Activated naive CD8-positive, alpha-beta T cell treated with anti-CD3 and anti-CD28 coated beads, Interleukin-2, amount 50 U/mL, for 16 hours (primary cell): ENCODE data around the gene ZFPL1.

Source experiments
- DNase-seq: peaks from one replicate; pipeline ENCODE4 v3.0.0-alpha.2; 2020; ENCODE audit warnings: low read depth, low spot score

Gene ZFPL1

DNA sequence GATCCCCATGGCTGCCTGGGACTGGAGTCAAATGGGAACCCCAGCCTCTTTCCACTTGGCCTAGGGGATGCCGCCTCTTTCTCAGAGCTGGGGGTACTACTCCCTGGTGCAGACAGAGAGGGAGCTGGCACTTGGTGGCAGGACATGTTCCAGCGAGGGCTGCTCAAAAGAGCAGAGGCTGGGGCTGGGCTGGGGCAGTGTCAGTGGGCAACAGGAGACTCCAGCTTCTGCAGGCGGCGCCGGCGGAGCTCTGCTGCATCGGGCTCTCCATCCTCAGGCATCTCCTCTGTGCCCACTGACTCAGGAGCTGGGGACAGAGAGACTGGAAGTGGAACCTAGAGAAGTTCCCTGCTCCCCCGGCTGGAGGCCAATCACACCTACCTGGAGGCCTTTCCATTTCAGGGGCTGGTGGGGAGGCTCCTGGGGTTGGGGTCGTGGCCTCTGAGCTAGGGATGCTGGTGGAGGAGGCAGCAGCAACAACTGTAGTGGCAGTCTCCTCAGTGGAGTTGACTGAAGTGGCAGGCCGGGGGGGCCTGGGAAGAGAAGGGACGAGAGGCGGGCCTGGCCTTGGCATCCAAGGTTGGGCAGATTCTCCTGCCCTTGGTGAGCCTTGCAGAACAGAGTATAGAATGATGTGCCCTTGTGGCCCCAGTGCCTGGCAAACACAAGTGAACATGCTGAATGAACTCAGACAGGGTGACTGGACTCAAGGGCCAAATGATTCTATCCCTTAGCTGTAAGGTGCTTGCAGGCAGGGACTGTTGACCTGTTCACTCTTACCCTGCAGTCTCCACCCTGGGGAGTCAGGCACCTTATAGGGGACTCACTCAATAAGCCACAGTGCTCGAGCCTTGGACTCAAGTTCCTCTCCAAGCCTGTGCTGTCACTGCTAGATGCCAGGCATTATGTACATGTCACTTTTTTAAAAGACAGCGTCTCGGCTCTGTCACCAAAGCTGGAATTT lies 44.4 kb downstream of the ZFPL1 start:
- no peak for DNase-seq

DNA sequence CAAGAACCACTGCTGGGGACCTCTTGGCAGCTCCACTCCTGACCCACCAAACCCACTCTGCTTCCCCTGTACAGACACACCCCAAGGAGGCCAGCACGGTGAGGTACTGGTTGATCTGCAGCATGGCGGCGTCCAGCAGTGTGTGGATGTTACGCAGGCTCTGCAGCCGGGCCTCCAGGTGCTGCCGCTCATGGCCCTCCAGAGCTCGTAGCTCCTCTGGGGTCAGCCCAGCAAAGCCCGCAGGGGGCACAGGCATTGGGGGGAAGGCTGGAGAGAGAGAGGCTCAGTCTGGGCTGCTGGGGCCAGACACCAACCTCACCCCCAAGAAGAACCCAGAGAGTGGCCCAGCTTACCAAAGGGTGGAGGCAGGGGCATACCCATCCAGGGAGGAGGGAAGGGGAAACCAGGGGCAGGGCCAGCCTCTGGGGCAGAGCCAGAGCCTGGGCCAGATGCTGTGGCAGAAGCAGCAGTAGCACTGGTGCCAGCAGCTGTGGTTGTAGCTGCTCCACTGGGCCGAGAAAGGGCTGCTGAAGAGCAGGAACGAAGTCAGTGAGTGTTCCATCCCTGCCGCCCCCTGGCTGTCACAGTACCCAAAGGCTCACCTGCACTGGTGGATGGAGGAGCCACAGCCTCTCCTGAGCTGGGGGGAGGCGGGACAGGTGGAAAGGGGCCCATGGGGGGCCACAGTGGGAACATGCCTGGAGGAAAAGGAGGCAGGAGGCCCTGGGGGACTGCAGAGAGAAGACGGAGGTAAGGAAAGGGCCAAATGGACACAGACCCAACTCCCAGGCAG lies 45.8 kb downstream of the ZFPL1 start:
- DNase-seq = no peak

DNA sequence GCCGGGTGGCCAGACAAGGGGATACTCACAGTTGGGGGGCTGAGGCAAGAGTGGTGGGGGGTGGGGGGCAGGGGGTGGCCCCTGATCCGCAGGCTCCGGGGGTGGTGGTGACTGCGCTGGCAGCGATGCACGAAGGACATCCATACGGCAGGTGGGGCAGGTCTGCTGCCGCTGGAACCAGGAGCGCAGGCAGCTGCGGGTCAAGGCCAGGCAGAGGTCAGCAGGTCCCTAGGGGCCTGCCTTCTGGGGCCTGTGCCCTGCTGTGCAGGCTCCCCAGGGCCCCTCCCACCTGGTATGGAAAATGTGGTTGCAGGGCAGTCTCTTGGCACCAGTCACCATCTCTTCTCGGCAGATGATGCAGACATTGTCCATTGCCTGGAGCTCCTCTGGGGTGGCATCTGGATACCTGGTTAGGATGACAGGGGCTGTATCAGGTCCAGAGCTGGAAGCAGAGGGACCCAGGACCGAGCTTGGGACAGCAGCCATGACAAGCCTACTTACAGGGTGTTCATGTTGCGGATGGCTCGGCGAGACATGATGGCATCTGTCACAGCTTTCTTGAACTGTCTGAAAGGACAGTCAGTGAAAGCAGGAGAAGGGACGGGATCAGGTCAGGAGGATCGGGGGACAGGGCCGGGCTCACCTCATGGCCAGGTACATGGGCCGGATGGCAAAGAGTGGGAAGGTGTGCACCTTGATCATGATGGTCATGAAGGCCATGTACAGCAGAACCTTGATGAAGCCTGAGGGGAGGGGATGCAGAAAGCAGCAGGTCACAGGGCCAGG lies 46.8 kb downstream of the ZFPL1 start:
- no peak for DNase-seq

DNA sequence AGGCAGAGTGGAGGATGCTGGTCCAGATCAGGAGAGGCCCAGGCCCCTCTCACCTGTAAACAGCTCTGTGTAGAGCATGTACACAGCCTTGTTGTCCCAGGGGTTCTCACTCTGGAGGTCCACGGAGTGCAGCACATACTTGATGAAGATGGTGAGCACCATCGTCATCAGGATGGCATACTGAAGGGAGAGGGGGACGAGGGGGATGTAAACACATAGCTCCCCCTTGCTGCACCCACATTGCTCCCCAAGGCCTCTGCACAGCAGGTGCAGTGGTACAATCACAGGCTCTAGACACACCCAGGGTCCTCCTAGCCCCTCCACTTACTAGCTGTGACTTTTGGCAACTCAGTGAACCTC lies 47.4 kb downstream of the ZFPL1 start:
- no peak for DNase-seq

DNA sequence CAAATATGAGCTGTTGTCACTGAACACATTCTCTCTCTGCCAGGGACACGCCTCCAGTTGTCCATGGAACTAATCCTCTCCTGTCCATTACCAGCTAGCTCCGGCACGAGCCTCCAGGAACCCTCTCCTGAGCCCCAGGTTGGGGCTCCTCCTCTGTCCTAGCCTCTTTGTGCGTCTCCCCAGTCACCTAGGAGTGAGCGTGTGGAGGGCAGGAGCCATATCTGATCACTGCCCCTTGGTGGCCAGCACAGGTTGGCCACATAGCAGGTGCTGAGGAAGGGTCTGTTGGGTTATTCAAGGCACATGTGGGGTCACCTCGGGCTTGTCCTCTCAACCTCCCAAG lies 47.8 kb downstream of the ZFPL1 start:
- no peak for DNase-seq

DNA sequence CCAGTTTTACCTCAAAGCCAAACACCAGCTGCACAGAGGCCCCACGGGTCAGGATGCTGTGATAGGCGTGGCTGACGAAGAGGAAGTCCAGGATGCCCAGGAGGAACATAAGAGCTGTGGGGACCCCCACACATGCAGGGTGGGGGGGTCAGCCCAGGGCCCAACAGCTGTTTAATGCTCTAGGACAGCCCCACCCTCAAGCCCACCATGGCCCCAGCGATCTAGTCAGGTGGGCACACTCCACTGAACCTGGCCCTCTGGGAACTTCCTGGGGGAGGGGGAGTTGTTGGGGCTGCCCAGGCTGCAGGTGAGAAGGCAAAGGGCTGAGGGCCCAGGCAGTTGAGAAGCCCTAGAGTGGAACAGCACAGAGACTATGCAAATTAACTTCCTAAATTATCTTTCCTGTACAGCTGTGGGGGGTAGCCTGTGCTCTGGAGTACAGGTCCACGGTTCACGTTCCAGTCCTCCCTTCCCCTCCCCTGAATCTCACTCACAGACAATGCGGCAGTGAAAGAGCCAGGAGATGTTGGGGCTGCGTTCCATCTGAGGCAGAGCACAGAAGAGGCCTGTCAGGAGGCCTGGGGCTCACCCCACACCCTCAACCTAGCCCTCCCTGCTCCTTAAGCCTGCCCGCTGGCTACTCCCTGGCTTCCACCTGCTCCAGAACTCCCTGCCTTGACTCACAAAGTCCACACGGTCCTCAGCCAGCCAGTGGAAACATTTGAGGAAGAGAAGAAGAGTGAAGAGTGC lies 48.4 kb downstream of the ZFPL1 start:
- DNase-seq = no peak

DNA sequence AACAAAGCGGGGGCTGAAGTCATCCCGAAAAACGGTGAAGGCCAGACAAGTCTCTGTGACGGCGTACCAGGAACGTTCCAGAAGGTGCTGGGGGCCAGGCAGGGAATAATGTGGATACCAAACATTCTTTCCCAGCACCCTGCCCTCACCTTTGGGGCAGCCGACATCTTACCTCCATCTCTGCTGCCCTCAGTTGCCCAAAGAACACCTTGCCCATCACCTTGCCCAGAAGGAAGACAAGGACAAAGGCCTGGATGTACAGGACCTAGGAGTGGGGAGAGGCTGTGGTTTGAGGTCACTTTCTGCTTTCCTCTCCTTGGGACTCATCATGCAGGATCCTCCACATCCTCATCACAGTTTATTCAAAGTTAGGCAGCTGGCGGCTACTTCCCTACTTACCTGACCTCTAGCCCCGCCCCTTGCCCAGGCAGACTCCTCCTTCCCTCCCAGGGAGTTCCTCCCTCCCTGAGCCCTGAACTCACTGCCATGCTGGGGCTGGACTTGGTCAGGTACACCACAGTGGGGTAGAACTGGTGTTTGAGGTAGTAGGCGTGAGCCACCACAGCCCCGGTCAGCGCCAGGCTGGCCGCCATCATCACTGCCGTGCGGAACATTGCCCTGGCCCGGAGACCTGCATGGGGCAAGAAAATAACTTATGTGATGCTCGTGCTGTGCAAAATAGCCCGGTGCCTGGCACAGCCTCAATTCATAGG lies 49.1 kb downstream of the ZFPL1 start:
- no peak for DNase-seq

DNA sequence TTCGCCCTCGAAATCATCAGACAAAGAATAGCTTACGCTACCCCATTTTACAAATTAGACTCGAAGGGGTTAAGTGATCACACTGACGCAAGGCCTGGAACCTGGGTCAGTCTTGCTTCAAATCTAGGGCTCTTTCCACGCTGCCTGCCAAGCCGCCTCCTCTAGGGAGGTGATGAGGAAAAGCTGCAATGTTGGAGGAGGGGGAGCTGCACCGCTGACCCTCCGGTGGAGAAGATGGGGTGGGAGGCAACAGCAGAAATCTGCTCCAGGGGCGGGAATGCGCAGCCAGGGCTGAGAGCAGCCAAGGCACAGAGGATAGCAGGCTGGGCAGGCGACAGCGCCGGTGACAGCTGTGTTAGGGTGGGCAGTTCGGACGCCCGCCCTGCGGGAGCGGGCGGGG lies 49.7 kb downstream of the ZFPL1 start:
- no peak for DNase-seq

DNA sequence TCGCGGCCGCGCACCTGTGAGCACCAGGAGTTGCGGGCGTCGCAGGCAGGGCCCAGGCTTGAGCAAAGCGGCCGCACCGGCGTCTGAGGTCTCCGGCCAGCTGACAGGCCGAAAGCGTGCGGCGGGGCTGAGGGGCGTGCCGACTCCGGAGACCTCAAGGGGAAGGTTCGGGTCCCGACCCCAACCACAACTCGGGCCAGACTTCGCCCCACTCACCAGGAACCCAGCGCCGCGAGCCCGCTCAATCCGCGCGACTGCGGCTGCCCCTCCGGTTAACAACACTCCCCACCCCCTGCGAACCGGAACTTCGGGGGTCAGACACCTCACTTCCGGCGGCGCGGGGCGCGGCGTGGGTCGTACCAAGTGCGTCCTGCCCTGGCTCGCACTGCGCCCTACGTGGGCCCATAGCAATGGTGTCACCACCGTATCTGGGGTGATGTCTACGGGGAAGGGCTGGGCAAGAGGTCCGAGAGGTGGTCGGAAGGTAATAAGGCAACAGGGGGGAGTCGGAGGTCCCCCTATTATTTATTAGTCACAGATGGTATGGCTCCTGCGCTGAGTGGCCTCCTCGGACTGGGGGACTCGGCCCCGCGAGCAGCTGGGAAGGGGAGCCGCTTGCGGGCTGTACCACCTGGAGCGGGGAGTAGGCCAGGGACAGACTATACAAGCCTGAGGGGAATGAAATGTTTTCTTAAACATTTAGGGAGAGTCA lies 50.4 kb downstream of the ZFPL1 start, which contains the start of gene SYVN1:
Gene SYVN1 (minus strand): TSS at position 280 of the 712 bp plus-strand sequence. CDS start 918 bp downstream, outside the sequence.
- DNase-seq = peak; percentile 84

DNA sequence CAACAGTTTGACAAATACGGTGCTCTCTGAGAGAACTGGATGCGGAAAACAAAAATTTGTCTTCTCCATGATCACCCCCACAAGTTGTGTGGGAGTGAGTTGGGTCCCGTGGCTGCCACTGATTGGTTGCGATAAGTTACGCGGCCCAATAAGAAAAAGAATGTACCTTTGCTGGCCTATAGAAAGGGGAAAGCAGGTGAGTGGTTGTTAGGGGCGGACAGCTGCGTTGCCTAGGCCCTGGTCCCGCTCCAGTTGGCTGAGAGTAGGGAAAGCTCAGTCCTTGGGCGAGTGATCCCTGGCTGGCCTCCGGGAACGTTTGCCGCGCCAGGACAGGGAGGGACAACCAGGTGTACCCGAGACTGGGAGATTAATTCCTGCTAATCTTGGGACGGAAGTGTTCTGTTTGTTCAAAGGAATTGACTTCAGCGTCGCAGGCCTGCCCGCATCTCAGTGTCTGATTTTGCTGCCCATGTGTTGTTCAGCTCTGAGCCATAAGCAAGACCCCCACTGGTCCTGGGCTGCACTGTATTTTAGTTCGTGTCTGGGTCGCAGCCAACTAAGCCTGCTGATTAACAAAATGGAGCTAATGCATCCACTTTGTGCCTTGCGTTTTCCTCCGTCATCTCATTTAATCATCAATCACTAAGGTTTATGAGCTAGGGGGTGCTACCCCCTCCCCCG lies 51.1 kb downstream of the ZFPL1 start:
- DNase-seq = peak; percentile 65

DNA sequence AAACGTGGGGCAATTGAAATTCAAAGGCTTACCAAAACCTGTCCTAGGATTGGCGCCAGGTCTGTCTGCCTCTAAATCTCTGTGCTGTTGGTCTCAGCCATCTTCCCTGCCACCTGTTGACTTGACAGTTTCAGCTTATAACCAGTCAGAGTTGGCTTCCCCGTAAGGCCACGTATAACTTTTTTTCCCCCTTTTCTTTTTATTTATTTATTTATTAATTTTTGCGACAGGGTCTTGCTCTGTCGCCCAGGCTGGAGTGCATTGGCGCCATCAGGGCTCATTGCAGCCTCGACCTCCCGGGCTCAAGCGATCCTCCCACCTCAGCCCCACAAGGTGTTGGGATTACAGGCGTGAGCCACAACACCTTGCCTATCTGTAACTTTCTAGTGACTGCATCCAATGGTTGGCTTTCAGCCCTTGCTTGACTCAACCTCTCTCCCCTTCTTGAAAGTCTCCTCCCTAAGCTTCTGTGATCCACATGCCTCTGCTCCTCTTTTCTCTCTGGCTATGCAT lies 51.7 kb downstream of the ZFPL1 start:
- no peak for DNase-seq

DNA sequence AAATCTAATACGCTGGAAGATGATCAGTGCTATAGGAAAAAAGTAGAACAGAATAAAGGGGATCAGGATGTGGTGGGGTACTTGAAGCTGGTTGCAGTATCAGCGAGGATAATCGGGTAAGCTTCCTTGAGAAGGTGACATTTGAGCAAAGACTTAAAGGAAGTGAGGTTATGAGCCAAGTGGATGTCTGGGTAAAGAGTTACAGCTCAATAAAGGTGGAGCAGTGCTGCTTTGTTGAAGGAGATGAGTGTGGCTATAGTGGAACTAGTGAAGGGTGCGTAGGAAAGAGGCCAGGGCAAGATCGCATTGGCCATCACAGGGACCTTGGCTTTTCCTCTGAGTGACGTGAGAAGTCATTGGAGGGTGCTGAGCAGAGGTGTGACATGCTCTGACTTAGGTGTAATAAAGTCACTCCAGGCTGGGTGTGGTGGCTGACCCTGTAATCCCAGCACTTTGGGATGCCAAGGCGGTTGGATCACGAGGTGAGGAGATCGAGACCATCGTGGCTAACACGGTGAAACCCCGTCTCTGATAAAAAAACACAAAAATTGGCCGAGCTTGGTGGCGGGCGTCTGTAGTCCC lies 52.6 kb downstream of the ZFPL1 start:
- DNase-seq = no peak
